Measurements from ENCODE around the gene CFP.

Gene CFP

GRCh38 chrX:47634871-47635575, 5.3 kb upstream of the CFP start:
- TF ChIP-seq CTCF (IDR thresholded peaks at IDR 0.05; ENCODE audit: borderline replicate concordance, insufficient read depth, low read depth, low read length), result no peak
- no peak overlapping the region for H3K4me3 ChIP-seq (ENCODE audit: low read depth, low read length)

DNA sequence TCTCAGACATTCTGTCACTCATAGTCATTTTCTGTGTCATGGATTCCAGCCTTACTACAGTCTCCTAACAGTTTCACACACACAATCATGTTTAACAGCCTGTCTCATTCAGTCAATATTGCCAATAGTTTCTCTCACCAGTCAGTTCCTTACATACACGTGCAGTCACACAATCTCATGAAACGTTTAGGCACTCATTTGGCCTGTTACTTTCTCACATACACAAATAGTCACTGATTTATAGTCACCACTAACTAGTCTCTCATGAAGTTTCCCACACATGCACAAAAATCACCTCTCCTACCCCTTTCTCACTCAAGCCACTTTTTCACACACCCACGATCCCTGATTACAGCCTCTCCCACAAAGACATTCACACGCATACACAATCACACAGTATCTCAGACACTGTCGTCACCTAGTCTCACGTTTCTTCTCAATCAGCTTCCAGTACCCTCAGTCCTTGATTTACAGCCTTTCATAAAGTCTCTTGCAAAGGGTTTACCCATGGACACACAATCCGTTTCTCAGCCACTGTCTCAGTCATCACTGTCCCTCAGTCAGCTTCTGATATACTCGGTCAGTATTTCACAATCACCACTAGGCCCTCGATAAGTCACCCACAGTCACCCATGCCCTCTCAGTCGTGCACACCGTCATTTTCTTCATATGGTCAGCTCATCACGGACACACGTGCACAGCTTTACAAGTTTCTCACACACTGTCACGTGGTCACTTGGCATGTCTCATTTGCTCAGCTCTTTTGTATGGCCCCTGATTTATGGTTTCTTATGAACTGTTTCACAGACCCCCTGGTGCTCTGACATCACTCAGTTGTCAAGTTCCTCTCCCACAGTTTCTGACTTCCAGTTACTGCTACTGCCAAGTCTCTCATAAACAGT, 4.2 kb upstream of the CFP start:
- no peak for TF ChIP-seq CTCF (IDR thresholded peaks at IDR 0.05; ENCODE audit: borderline replicate concordance, insufficient read depth, low read depth, low read length)
- H3K4me3 ChIP-seq (ENCODE audit: low read depth, low read length), result no peak overlapping the region

DNA sequence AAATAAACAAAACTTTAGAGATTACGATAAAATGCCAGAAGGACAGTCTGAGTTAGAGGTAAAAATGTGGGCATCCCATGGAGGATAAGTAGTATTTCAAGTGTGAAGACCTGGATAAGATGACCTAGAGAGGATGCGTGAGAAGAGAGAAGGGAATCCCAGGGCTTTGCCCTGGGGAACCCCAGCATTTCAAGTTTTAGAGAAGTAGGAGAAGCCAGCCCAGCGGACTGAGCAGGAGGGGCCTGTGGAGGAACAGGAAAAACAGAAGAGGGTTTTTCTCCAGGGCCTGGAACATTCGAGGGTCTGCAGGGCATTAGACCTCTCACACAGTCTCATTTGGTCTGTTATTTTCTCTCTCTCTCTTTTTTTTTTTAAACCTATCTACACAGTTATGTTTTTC, 2.9 kb upstream of the CFP start:
- TF ChIP-seq CTCF (IDR thresholded peaks at IDR 0.05; ENCODE audit: borderline replicate concordance, insufficient read depth, low read depth, low read length), result no peak
- H3K4me3 ChIP-seq (ENCODE audit: low read depth, low read length), result no peak overlapping the region

- no peak for TF ChIP-seq CTCF (IDR thresholded peaks at IDR 0.05; ENCODE audit: borderline replicate concordance, insufficient read depth, low read depth, low read length)
- no peak overlapping the region for H3K4me3 ChIP-seq (ENCODE audit: low read depth, low read length)
Observed at GRCh38 chrX:47631676-47632075, 1.9 kb upstream of the CFP start.

GRCh38 chrX:47628982-47629381, 748 bp downstream of the CFP start:
- TF ChIP-seq CTCF (IDR thresholded peaks at IDR 0.05; ENCODE audit: borderline replicate concordance, insufficient read depth, low read depth, low read length), result peak; percentile 29; the same call in 1 of the 2 replicates
- H3K4me3 ChIP-seq (ENCODE audit: low read depth, low read length), result peak overlapping the region; percentile 44

GRCh38 chrX:47625365-47625764, 4.4 kb downstream of the CFP start:
- TF ChIP-seq CTCF (IDR thresholded peaks at IDR 0.05; ENCODE audit: borderline replicate concordance, insufficient read depth, low read depth, low read length), result no peak
- no peak overlapping the region for H3K4me3 ChIP-seq (ENCODE audit: low read depth, low read length)
